HEK293 (cell line): ENCODE results near the gene NDUFB10.

Experiments
- BCL11B ChIP-seq: fragments of 450-650 bp; formaldehyde crosslinking; IDR thresholded peaks from 2 replicates; pipeline ENCODE4 v1.5.1; 2016; ENCODE audit warnings: low read depth, missing biosample characterization, missing genetic modification characterization
- FEZF1 ChIP-seq: fragments of 450-650 bp; formaldehyde crosslinking; IDR thresholded peaks from 2 replicates; pipeline ENCODE4 v1.5.1; 2016; ENCODE audit warnings: missing biosample characterization, missing genetic modification characterization
- GLI4 ChIP-seq: fragments of 450-650 bp; formaldehyde crosslinking; IDR thresholded peaks from 2 replicates; pipeline ENCODE4 v1.5.1; 2016; ENCODE audit warnings: missing biosample characterization, missing genetic modification characterization
- KLF7 ChIP-seq: fragments of 450-650 bp; formaldehyde crosslinking; IDR thresholded peaks from 2 replicates; pipeline ENCODE4 v1.5.1; 2016; ENCODE audit warnings: missing biosample characterization, missing genetic modification characterization, borderline replicate concordance
- KLF8 ChIP-seq: fragments of 450-650 bp; formaldehyde crosslinking; IDR thresholded peaks from 2 replicates; pipeline ENCODE4 v1.5.1; 2016; ENCODE audit warnings: missing biosample characterization, missing genetic modification characterization
- SP7 ChIP-seq: fragments of 450-650 bp; formaldehyde crosslinking; IDR thresholded peaks from 2 replicates; pipeline ENCODE4 v1.5.1; 2016; ENCODE audit warnings: missing biosample characterization, missing genetic modification characterization
- TRIM28 ChIP-seq: IDR thresholded peaks from 2 replicates; pipeline ENCODE4 v1.6.1; 2011; ENCODE audit warnings: low read length, control low read depth, borderline replicate concordance
- ZNF174 ChIP-seq: fragments of 450-650 bp; formaldehyde crosslinking; IDR thresholded peaks from 2 replicates; pipeline ENCODE4 v1.5.0; 2017; ENCODE audit warnings: missing biosample characterization, mild to moderate bottlenecking, missing genetic modification characterization
- ZNF24 ChIP-seq: fragments of 450-650 bp; formaldehyde crosslinking; IDR thresholded peaks from 2 replicates; pipeline ENCODE4 v1.5.1; 2016; ENCODE audit warnings: missing biosample characterization, missing genetic modification characterization
- ZNF354C ChIP-seq: fragments of 450-650 bp; formaldehyde crosslinking; IDR thresholded peaks from 2 replicates; pipeline ENCODE4 v1.5.1; 2016; ENCODE audit warnings: missing biosample characterization, missing genetic modification characterization, low read depth, borderline replicate concordance
- ZNF37A ChIP-seq: fragments of 450-650 bp; IDR thresholded peaks from 2 replicates; pipeline ENCODE4 v1.5.1; 2018; ENCODE audit warnings: missing biosample characterization, missing genetic modification characterization
- ZNF510 ChIP-seq: fragments of 450-650 bp; formaldehyde crosslinking; IDR thresholded peaks from 2 replicates; pipeline ENCODE4 v1.5.1; 2018; ENCODE audit warnings: mild to moderate bottlenecking, missing genetic modification characterization, missing biosample characterization; ENCODE audit not compliant: insufficient replicate concordance
- ZNF561 ChIP-seq: fragments of 450-650 bp; IDR thresholded peaks from 2 replicates; pipeline ENCODE4 v1.5.1; 2018; ENCODE audit warnings: missing biosample characterization, missing genetic modification characterization, borderline replicate concordance
- ZNF600 ChIP-seq: fragments of 450-650 bp; formaldehyde crosslinking; IDR thresholded peaks from 2 replicates; pipeline ENCODE4 v1.5.1; 2016; ENCODE audit warnings: missing biosample characterization, missing genetic modification characterization
- ZNF624 ChIP-seq: fragments of 450-650 bp; formaldehyde crosslinking; IDR thresholded peaks from 2 replicates; pipeline ENCODE4 v1.5.1; 2017; ENCODE audit warnings: missing biosample characterization, missing genetic modification characterization
- ZNF626 ChIP-seq: fragments of 450-650 bp; sonication (Bioruptor Pico); formaldehyde crosslinking; IDR thresholded peaks from 2 replicates; pipeline ENCODE4 v1.5.1; 2018; ENCODE audit warnings: missing biosample characterization, missing genetic modification characterization, inconsistent platforms
- ZNF629 ChIP-seq: fragments of 450-650 bp; formaldehyde crosslinking; IDR thresholded peaks from 2 replicates; pipeline ENCODE4 v1.5.1; 2017; ENCODE audit warnings: missing biosample characterization, missing genetic modification characterization
- ZNF654 ChIP-seq: fragments of 450-650 bp; formaldehyde crosslinking; IDR thresholded peaks from 2 replicates; pipeline ENCODE4 v1.5.1; 2016; ENCODE audit warnings: low read depth, missing biosample characterization, missing genetic modification characterization
- ZNF658 ChIP-seq: fragments of 450-650 bp; formaldehyde crosslinking; IDR thresholded peaks from 2 replicates; pipeline ENCODE4; 2016; ENCODE audit warnings: missing biosample characterization, missing genetic modification characterization
- ZNF664 ChIP-seq: fragments of 450-650 bp; formaldehyde crosslinking; IDR thresholded peaks from 2 replicates; pipeline ENCODE4 v1.5.1; 2016; ENCODE audit warnings: missing biosample characterization, missing genetic modification characterization
- ZNF792 ChIP-seq: fragments of 450-650 bp; formaldehyde crosslinking; IDR thresholded peaks from 2 replicates; pipeline ENCODE4 v1.5.1; 2016; ENCODE audit warnings: missing biosample characterization, missing genetic modification characterization
- ZSCAN16 ChIP-seq: fragments of 450-650 bp; formaldehyde crosslinking; IDR thresholded peaks from 2 replicates; pipeline ENCODE4 v1.5.1; 2016; ENCODE audit warnings: missing biosample characterization, missing genetic modification characterization
- TF ChIP-seq, protein P1 (sequence below): fragments of 450-650 bp; formaldehyde crosslinking; IDR thresholded peaks from 2 replicates; pipeline ENCODE4 v1.5.1; 2016; ENCODE audit warnings: missing biosample characterization, missing genetic modification characterization
- TF ChIP-seq, protein P2 (sequence below): fragments of 450-650 bp; formaldehyde crosslinking; IDR thresholded peaks from 2 replicates; pipeline ENCODE4 v1.5.1; 2016; ENCODE audit warnings: missing biosample characterization, missing genetic modification characterization
- TF ChIP-seq, protein P3 (sequence below): fragments of 450-650 bp; formaldehyde crosslinking; IDR thresholded peaks from 2 replicates; pipeline ENCODE4 v1.5.1; 2017; ENCODE audit warnings: missing biosample characterization, mild to moderate bottlenecking, missing genetic modification characterization, moderate library complexity
- TF ChIP-seq, protein P4 (sequence below): fragments of 450-650 bp; formaldehyde crosslinking; IDR thresholded peaks from 2 replicates; pipeline ENCODE4 v1.5.1; 2017; ENCODE audit warnings: missing biosample characterization, missing genetic modification characterization
- TF ChIP-seq, protein P5 (sequence below): fragments of 450-650 bp; formaldehyde crosslinking; IDR thresholded peaks from 2 replicates; pipeline ENCODE4 v1.5.1; 2016; ENCODE audit warnings: missing biosample characterization, missing genetic modification characterization
- TF ChIP-seq, protein P6 (sequence below): fragments of 450-650 bp; formaldehyde crosslinking; IDR thresholded peaks from 2 replicates; pipeline ENCODE4 v1.5.1; 2017; ENCODE audit warnings: missing biosample characterization, missing genetic modification characterization
- TF ChIP-seq, protein P7 (sequence below): fragments of 450-650 bp; formaldehyde crosslinking; IDR thresholded peaks from 2 replicates; pipeline ENCODE4 v1.5.1; 2016; ENCODE audit warnings: missing biosample characterization, missing genetic modification characterization

Gene NDUFB10

DNA sequence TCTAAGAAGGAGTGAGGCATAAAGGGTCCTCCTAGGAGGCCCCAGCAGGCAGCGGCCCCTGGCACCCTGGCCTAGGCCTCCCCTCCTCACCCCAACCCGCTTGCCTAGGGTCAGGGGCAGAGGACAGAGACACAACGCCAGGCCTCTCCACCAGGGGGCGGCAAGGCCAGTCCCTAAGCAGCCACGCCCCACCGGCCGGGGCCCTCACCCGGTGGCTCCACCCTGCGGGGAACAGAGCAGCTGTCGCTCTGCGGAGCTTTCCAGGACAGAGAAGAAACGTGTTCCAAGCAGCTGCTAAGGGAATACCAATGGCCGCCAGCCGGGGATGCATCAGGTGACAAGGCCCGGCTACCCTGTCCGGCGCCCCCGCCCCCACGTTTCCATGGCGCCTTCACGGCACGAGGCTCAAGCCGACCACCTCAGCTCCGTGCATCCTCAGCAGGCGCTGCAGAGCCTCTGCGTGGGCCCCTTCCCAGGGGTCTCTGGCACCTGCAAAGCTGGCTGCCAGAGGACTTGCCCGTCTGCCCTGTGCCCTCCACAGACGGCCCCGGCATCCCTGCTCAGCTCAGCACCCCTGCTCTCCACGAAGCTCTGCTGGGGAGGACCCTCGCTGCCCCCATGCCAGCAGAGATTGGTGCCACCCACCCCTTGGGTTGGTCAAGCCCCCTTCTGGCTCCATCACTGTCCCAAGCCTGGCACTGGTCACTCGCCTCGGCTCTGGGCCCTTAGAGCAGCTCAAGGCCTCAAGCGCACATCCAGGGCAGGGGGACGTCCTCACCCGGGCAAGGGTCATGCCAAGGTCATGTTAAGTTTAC lies 44.7 kb downstream of the NDUFB10 start (continued):
- TF ChIP-seq KLF8 (tag by site-specific recombination) (peak; percentile 74; the same call in 1 of the 2 replicates), ZNF792 (no peak), BCL11B (tag by site-specific recombination) (no peak), ZNF600 (tag by site-specific recombination) (peak; percentile 87), GLI4 (tag by site-specific recombination) (no peak), ZNF629 (tag by site-specific recombination) (0 out of 2 replicates have a peak, but pooled peaks have one; percentile 39), ZNF174 (tag by site-specific recombination) (no peak), ZNF561 (tag by site-specific recombination) (peak; percentile 69; the same call in 1 of the 2 replicates), ZNF37A (tag by site-specific recombination) (no peak), ZNF510 (no peak), KLF7 (peak; percentile 94), FEZF1 (no peak), ZNF658 (tag by site-specific recombination) (no peak), ZNF624 (no peak), ZNF654 (peak; percentile 35; the same call in 1 of the 2 replicates), ZNF664 (tag by site-specific recombination) (no peak), ZNF626 (no peak), SP7 (tag by site-specific recombination) (peak; percentile 67), ZNF24 (tag by site-specific recombination) (0 out of 2 replicates have a peak, but pooled peaks have one; percentile 43), ZNF354C (no peak), TRIM28 (peak; percentile 21; the same call in 1 of the 2 replicates), ZSCAN16 (tag by site-specific recombination) (no peak)
- TF ChIP-seq, protein P1, sequence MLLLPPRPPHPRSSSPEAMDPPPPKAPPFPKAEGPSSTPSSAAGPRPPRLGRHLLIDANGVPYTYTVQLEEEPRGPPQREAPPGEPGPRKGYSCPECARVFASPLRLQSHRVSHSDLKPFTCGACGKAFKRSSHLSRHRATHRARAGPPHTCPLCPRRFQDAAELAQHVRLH (tag by site-specific recombination) = no peak
- TF ChIP-seq, protein P2, sequence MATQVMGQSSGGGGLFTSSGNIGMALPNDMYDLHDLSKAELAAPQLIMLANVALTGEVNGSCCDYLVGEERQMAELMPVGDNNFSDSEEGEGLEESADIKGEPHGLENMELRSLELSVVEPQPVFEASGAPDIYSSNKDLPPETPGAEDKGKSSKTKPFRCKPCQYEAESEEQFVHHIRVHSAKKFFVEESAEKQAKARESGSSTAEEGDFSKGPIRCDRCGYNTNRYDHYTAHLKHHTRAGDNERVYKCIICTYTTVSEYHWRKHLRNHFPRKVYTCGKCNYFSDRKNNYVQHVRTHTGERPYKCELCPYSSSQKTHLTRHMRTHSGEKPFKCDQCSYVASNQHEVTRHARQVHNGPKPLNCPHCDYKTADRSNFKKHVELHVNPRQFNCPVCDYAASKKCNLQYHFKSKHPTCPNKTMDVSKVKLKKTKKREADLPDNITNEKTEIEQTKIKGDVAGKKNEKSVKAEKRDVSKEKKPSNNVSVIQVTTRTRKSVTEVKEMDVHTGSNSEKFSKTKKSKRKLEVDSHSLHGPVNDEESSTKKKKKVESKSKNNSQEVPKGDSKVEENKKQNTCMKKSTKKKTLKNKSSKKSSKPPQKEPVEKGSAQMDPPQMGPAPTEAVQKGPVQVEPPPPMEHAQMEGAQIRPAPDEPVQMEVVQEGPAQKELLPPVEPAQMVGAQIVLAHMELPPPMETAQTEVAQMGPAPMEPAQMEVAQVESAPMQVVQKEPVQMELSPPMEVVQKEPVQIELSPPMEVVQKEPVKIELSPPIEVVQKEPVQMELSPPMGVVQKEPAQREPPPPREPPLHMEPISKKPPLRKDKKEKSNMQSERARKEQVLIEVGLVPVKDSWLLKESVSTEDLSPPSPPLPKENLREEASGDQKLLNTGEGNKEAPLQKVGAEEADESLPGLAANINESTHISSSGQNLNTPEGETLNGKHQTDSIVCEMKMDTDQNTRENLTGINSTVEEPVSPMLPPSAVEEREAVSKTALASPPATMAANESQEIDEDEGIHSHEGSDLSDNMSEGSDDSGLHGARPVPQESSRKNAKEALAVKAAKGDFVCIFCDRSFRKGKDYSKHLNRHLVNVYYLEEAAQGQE (tag by site-specific recombination) = peak; percentile 53; the same call in 1 of the 2 replicates
- TF ChIP-seq, protein P3, sequence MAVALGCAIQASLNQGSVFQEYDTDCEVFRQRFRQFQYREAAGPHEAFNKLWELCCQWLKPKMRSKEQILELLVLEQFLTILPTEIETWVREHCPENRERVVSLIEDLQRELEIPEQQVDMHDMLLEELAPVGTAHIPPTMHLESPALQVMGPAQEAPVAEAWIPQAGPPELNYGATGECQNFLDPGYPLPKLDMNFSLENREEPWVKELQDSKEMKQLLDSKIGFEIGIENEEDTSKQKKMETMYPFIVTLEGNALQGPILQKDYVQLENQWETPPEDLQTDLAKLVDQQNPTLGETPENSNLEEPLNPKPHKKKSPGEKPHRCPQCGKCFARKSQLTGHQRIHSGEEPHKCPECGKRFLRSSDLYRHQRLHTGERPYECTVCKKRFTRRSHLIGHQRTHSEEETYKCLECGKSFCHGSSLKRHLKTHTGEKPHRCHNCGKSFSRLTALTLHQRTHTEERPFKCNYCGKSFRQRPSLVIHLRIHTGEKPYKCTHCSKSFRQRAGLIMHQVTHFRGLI (tag by site-specific recombination) = peak; percentile 41; the same call in 1 of the 2 replicates
- TF ChIP-seq, protein P4, sequence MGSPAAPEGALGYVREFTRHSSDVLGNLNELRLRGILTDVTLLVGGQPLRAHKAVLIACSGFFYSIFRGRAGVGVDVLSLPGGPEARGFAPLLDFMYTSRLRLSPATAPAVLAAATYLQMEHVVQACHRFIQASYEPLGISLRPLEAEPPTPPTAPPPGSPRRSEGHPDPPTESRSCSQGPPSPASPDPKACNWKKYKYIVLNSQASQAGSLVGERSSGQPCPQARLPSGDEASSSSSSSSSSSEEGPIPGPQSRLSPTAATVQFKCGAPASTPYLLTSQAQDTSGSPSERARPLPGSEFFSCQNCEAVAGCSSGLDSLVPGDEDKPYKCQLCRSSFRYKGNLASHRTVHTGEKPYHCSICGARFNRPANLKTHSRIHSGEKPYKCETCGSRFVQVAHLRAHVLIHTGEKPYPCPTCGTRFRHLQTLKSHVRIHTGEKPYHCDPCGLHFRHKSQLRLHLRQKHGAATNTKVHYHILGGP (tag by site-specific recombination) = peak; percentile 81
- TF ChIP-seq, protein P5, sequence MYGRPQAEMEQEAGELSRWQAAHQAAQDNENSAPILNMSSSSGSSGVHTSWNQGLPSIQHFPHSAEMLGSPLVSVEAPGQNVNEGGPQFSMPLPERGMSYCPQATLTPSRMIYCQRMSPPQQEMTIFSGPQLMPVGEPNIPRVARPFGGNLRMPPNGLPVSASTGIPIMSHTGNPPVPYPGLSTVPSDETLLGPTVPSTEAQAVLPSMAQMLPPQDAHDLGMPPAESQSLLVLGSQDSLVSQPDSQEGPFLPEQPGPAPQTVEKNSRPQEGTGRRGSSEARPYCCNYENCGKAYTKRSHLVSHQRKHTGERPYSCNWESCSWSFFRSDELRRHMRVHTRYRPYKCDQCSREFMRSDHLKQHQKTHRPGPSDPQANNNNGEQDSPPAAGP = 0 out of 2 replicates have a peak, but pooled peaks have one; percentile 47
- TF ChIP-seq, protein P6, sequence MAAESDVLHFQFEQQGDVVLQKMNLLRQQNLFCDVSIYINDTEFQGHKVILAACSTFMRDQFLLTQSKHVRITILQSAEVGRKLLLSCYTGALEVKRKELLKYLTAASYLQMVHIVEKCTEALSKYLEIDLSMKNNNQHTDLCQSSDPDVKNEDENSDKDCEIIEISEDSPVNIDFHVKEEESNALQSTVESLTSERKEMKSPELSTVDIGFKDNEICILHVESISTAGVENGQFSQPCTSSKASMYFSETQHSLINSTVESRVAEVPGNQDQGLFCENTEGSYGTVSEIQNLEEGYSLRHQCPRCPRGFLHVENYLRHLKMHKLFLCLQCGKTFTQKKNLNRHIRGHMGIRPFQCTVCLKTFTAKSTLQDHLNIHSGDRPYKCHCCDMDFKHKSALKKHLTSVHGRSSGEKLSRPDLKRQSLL (tag by site-specific recombination) = peak; percentile 12; the same call in 1 of the 2 replicates
- TF ChIP-seq, protein P7, sequence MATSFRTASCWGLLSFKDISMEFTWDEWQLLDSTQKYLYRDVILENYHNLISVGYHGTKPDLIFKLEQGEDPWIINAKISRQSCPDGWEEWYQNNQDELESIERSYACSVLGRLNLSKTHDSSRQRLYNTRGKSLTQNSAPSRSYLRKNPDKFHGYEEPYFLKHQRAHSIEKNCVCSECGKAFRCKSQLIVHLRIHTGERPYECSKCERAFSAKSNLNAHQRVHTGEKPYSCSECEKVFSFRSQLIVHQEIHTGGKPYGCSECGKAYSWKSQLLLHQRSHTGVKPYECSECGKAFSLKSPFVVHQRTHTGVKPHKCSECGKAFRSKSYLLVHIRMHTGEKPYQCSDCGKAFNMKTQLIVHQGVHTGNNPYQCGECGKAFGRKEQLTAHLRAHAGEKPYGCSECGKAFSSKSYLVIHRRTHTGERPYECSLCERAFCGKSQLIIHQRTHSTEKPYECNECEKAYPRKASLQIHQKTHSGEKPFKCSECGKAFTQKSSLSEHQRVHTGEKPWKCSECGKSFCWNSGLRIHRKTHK = no peak
